Measurements from ENCODE around the gene SORBS1.

DNA sequence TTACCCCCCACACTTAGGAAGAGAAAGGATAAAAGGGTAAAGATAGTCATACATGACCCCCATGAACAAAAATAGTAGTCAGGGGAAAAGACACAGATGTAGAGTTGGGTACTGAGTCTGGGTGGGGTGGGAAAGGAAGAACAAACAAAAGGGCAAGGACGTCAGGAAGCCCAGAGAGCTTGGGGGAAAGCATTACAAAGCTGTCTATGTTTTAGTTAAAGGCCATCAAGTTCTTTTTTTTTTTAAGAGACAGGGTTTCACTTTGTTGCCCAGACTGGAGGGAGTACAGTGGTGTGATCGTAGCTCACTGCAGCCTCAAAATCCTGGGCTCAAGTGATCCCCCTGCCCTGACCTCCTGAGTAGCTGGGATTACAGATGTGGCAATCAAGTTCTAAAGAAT lies 172.0 kb downstream of the SORBS1 start:
- TF ChIP-seq EZH2 (IDR thresholded peaks at IDR 0.05; ENCODE audit: insufficient read depth, poor library complexity, severe bottlenecking) (no peak), EZH2phosphoT487 (IDR thresholded peaks at IDR 0.05; ENCODE audit: insufficient read depth, low read depth) (no peak)

Measured in GM23248 (cell line).